Femur (tissue), 1 donor: ENCODE results near the gene FAM187B.

Experiments
- DNase-seq: peaks from one replicate; pipeline ENCODE4 v3.0.0-alpha.2; 2017

The FAM187B gene

DNA sequence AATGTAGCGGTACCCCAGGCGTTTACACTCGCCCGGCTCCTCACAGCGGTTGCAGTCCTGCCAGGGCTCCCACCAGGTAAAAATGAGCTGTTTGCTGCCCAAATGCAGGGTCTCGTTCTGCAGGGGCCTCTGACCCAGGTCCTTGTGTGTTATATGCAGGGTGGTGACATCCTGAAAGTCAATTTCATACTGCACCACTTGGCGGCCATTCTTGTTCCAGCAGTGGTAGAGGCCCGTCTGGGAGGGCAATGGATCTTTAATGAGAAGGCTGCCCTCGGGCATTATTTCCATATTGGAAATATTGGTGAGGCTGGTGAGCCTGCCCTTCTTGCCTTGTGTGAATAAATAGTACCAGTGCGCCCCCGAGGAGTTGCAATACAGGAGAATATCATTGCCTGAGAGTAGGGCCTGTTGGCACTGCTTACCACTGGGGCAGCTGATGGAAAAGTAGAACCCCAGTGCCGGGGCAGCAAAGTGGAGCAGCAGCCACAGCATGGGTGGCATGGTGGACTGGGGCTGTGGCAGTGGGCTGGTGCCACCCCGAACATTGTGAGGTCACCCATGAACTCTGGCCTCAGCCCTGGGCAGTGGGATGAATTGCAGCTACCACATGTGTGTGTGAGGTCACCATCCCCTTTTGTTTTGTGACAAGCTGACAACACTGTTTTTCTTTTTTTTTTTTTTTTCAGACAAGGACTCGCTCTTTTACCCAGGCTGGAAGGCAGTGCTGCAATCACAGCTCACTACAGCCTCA is at the start of gene FAM187B:
TSS of gene FAM187B (minus strand) at position 563 of the 754 bp plus-strand sequence. CDS start at position 504, 59 bp downstream.
- no peak for DNase-seq

DNA sequence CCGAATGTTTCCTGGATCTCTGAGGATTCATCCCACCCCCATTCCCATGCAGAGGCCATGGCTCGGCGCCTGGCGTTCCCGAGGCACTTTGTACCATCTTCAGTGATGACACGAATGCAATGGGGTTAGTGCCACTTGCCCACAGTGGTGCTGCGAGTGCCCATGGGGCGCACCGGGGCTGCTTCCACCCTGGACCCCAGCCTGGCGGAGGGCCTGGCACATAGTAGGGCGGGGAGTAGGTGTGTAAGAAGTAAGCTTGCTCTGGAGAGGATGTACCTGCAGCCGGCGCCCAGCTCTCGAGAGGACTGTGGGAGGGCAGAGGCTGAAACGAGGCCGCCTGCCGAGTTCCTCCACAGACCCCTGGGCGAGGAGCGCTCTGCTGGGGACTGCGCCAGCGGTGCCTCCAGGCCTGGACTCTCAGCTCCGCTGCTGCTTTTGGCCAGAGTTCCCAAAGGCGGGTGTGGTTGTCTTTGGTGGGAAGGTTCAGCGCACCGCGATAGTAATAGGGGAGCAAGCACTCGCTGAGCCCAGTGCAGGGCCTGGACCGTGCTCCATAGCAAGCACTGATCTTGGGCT is 48.3 kb upstream of the FAM187B start:
- DNase-seq: no peak

DNA sequence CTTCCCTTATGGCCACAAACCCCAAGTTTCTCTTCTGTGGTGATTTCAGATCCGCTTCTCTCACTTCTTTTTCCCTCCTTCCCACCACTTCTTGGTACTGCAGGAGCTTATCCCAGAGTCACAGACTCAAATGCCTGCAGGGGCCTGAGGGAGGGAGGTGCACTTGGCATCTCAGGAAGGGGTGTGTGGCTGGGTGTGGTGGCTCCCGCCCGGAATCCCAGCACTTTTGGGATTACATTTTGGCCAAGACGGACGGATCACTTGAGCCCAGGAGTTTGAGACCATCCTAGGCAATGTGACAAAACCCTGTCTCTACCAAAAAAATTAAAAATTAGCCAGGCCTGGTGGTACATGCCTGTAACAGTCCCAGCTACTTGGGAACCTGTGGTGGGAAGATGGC is 45.8 kb upstream of the FAM187B start:
- no peak for DNase-seq

DNA sequence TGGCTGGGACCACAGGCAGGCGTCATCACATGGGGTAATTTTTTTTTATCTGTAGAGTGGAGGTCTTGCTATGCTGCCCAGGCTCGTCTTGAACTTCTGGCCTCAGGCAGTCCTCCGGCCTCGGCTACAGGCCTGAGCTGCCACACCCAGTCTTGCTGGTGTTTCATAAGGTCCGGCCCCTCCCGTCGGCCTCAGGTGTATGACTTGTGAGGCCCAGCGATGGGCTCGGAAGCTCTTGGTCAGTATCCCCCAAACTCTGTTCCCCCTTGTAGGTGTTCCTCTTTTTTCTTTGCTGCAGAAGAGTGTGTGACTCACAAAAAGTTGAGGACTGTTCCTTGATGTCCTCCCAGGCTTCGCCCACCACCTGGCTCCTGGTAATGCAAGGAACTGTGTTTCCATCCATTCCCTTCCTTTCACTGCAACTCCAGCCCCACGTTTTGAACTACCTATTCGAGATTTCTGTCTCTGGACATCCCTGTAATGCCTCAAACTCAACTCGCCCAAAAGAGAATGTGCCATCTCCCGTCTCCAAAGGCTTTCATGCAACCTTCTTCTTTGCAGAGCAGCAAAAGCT is 45.2 kb upstream of the FAM187B start:
- no peak for DNase-seq

DNA sequence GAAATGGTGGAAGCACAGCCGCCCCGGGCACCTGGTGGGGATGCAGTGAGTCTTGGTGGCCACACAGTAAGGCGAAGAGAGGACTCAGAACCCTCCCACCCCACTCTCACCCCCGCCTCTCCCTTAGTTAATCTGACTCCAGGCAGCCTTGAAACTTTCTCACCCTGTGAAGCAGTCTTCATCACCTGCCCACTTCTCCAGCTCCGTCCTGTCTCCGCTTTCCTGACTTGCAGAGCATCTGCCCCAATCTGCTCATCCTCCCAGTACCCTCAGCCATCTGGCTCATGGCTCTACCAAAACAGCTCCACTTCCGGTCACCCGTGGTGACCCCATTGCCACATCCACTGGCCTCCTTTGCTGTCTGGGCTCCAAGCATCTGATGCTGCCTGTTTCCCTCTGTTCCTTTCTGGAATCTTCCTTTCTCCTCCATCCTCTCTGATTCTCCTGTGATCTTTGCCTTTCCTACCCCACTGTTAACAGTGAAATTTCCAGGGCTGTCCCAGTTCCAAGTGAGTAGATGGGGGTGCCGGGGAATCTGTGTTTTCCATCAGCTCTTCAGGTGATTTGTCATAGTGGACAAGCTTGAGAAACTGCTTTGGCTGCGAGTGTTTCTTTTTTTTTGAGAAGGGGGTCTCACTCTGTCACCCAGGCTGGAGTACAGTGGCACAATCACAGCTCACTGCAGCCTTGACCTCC is 44.6 kb upstream of the FAM187B start:
- no peak for DNase-seq

DNA sequence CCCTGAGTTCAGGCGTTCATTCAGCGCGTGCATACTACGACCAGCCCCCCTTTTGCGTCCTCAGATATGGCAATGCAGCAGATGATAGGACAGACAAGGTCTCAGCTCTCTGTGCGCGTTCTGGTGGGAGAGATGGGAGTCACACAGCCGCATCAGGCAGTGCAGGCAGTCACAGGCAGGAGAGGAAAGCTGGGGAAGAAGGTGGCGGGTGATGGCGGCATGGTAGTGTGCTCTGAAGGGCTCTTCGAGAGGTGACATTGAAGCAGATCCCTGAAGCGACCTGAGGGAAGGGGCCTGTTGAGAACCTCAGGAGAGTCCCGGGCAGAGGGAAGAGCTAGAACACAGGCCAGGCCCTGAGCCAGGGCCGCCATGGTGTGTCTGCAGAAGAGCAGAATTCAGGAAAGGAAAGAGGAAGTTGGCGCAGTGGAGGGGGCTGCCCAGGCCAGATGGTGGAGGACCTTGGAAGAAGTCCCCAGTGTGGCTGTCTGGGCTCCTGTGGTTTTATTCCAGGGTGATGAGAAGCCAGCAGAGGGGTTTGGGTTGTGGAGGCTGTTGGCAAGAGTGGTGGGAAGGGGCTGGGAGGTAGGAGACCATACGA is 43.7 kb upstream of the FAM187B start:
- DNase-seq: no peak

DNA sequence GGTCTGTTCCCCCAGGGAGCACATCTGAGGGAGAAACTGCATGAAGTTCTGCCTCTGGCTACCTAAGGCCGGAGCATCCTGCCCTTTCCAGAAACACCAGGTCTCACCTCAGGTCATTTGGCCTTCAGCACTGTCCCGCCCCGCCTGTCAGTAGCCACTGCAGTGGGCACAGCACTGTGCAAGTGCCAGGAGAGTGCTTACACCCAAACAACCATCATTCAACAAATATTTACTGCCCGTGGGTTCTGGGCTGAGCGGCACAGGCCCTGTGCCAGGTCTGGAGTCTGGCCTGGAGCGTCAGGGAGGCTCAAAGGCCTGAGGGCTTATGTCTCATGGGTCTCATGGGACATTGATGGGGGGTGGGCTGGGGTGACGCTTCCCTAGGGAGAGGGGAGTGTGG is 43.0 kb upstream of the FAM187B start:
- no peak for DNase-seq

DNA sequence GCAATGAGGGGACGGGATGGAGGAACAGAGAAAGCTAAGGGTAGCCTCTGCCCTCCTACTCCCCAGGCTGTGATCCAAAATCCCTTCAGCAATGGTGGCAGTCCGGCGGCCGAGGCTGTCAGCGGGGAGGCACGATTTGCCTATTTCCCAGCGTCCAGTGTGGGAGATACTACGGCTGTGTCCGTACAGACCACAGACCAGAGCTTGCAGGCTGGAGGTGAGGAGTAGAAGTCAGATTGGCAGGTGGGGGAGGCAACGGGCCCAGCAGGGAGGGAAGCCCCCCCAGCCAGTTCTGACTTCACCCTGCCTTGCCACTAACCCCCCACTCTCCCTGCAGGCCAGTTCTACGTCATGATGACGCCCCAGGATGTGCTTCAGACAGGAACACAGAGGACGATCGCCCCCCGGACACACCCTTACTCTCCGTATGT is 41.9 kb upstream of the FAM187B start:
- DNase-seq: no peak

DNA sequence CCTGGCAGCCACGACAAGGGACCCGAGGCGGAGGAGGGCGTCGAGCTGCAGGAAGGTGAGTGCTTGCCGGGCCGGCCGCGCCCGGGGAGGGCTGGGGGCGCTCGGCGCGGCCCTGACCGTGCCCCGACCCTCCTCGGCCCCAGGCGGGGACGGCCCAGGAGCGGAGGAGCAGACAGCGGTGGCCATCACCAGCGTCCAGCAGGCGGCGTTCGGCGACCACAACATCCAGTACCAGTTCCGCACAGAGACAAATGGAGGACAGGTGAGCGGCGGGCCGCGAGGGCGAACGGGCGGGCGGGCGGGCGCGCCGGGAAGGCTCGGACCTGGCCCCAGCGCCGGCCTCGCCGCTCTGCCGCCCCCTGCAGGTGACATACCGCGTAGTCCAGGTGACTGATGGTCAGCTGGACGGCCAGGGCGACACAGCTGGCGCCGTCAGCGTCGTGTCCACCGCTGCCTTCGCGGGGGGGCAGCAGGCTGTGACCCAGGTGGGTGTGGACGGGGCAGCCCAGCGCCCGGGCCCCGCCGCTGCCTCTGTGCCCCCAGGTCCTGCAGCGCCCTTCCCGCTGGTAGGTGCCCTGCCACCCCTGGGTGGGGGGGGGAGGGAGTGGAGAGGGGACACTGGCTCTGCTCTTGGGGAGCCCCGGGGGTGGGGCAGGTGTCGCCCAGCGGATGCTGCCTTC is 41.0 kb upstream of the FAM187B start:
- DNase-seq: peak; percentile 93

DNA sequence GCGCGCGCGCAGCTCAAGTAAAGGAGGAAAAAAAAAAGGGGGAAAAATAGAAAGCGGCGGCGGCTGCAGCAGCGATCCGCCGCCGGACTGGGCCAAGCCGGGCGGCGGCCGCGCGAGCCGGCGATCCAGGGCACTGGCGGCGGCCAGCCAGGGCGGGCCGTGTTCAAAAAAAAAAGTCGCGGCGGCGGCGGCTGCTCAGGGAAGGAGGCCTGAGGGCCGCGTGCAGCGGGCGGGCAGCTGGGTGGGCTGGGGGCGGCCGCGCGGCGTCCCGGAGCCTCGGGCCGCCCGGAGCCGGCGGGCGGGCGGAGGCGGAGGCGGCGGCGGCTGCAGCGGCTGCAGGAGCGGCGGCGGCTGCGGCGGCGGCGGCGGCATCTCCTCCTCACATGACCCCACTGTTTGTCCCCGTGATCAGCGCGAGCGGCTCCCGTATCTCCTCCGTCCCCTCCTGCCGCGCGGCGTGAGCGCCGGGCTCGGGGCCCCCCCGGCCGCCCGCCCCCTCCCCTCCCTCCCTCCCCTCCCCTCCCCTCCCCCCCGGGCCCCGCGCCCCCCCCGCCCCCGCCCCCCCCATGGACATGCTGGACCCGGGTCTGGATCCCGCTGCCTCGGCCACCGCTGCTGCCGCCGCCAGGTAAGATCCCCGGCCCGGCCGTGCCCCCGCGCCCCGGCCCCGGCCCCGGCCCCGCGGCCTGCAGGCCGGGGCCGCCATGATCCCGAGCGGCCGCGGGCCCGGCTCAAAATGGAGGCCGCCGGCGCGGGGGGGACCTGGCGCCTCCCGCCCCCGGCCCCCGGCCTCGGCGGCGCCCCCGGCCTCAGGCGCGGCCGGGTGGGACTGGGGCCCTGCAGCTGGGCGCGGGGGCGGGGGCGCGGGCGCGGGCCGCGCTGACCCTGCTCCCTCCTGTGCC is 40.2 kb upstream of the FAM187B start, which contains the start of gene USF2:
TSS of gene USF2 (plus strand) at position 427 of the 902 bp plus-strand sequence. CDS start at position 567, 140 bp downstream.
- peak; percentile 81 for DNase-seq

DNA sequence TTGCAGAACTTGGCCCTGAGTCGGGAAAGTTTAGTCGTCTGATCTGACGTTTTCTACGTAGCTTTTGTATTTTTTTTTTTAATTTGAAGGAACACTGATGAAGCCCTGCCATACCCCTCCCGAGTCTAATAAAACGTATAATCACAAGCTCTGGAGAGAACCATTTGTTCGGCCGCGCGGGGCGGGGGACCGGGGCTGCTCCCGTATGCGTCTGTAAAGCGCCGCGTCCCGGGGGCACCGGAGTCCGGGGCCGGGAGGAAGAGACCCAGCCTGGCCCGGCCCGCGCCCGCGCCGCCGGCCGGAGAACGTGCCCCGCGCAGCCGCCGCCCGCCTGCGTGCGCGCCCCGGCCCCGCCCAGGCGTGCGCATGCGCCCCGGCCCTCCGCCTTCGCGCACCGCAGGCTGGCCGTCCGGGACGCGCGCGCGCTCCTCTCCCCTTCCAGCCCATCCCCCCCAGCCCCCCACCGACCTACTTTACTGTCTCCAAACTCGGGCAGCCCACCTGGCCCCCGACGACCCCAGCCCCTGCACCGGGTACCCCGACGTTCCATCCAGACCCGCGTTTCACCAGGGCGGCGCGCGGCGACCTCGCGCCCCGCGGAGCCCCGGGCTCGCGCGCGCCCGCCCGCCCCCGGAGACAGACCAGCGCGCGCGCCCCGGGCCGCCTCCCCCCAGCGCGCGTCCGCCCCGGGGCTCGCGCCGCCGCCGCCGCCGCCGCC is 39.4 kb upstream of the FAM187B start:
- peak; percentile 85 for DNase-seq

DNA sequence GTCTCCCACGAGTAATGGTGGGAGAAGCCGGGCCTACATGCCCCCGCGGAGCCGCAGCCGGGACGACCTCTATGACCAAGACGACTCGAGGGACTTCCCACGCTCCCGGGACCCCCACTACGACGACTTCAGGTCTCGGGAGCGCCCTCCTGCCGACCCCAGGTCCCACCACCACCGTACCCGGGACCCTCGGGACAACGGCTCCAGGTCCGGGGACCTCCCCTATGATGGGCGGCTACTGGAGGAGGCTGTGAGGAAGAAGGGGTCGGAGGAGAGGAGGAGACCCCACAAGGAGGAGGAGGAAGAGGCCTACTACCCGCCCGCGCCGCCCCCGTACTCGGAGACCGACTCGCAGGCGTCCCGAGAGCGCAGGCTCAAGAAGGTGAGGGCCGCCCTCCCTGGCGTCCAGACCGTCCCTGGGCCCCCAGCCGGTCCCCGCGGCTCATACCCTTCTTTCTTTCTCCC is 38.8 kb upstream of the FAM187B start:
- DNase-seq: peak; percentile 70

DNA sequence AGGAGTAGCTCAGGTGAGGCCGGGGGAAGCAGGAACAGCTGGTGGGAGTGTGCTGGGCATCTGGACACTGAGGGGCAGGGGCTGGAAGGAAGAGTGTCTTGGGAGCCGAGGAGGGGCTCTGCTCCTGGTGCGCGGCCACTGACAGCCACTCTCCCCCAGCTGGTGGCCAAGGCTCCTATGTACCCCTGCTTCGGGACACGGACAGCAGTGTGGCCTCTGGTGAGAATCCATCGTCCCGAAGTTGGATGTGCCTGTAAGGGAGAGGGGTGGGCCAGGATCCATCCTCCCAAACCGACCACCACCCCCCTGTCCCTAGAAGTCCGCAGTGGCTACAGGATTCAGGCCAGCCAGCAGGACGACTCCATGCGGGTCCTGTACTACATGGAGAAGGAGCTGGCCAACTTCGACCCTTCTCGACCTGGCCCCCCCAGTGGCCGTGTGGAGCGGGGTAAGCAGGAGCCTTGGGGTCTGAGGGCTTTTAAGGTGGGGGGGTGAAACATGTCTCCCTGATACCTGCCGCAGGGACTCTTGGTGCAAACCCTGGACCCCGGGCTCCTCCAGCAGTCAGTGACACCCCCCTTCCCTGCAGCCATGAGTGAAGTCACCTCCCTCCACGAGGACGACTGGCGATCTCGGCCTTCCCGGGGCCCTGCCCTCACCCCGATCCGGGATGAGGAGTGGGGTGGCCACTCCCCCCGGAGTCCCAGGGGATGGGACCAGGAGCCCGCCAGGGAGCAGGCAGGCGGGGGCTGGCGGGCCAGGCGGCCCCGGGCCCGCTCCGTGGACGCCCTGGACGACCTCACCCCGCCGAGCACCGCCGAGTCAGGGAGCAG is 38.2 kb upstream of the FAM187B start:
- peak; percentile 28 for DNase-seq

DNA sequence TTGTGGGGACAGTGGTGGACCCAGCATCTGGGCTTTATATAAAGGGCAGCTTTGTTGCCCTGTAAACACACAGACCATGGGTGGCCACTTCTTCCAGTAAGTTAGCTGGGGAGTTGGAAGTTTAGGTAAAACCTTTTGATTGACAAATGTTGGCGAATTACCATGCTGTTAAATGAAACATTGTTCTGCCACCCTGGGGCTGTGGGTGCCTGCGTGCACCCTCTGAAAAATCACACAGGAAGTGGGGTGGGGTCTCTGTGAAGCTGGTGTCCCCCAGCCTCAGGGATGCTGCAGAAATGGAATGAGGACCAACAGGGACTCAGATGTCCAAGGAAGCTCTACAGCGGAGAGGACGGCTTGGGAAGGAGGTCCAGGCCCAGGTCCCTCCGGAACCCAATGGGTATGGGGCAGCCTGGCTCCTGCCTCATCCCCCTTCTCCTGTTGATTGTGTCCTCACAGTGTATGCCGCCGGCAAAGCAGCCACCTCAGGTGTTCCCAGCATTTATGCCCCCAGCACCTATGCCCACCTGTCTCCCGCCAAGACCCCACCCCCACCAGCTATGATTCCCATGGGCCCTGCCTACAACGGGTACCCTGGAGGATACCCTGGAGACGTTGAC is 37.5 kb upstream of the FAM187B start:
- DNase-seq: peak; percentile 26

DNA sequence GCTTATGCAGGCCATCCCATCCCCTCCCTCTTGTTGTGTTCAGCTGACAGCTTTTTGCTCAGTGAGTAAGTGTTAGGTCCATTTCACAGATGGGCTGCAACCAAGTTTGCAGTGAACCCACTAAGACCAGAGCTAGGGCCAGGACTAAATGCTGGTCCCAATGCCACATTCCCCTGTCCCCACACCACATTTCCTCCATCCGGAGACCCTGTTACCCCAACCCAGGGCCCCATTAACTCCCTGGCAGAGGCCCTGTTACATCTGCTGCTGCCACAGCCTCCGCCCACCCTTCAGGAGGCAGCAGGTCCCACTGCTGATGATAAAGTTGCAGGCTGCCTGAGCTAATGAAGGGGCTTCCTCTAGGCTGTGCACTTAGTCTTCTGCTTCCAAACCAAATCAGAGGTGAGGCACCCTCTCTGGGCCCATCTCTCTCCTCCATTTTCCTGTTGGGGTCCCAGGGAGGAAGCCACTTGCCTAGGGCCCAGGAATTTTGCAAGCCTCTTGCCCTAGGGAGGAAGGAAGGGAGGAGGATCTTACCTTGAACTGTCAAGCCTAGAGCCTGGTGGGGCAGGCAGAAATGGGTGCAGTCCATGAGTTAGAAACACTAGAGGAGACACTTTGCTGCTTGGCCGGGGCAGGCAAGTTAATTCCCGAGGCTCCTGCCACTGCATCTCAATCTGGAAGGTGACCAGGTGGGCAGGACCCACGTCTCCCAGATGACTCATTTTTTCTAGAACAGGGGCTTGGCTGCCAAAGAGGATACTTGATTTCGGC is 36.8 kb upstream of the FAM187B start:
- no peak for DNase-seq

DNA sequence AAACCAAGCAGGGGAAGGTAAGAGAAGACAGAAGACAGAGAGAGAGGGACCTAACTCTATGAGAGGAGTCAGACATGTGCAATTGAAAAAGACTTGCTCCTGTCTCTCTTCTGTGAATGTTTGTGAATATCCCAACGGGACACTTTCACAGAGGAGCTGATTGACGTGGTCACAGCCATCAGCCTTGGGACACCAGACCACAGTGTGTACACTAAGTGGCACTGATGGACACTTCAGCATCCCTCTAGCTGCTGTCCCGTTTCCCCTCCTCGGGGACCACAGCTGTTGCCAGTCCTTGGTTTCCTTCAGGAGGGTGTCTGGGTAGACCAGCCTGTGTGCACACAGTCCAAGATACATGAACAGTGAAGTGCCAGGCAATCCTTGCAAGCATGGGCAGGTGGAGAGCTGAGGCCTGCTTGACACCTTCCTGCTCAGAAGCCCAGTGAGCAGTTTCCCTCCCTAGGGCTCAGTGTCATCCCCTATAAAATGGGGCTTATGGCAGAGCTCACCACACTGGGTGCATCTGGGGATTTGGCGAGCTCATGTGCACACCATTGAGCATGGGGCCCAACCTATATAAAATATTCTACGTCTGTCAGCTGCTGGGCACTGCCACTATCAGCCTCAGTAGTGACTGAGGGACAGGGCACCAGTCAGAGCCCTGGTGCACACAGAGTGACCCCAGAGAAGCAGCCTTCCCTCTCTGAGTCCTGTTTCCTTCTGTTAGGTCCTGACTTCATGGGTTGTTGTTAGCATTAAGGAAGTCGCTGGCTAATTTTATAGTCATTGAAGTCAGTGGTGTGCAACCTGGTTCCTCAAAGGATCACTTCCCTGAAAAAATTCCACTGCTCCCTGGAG is 36.0 kb upstream of the FAM187B start:
- no peak for DNase-seq

DNA sequence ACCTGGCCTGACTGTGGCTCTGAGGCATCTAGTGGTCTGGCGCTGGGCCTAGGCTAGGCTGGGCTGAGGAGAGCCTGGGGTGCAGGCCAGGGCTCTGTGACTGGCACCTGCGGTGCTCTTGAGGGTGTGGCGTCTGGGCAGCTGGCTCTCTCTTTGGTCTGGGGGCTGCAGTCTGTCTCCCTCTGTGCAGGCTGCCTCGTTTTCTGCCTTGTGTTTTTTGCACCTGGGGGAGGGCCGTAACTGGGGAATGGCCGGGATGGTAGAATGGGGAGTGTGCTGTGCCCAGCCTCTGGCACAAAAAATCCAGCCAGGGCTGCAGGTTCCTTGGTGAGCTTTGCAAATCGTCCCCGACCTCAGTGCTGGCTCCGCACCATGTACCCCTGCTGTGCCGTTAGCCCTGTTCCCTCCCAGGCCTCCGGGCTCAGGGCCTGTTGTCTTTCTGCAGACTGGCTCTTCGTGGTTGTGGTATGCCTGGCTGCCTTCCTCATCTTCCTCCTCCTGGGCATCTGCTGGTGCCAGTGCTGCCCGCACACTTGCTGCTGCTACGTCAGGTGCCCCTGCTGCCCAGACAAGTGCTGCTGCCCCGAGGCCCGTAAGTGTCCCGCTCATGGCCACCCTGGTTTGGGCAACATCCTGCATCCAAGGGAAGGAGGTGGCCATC is 33.7 kb upstream of the FAM187B start:
- DNase-seq: no peak
